DOHH2 (cell line): ENCODE measurements around the gene MAGI1.

ENCODE experiments used
- H3F3A ChIP-seq: fragments of 200-600 bp; sonication (generic), shearing (Covaris generic); 2 replicates; pipeline ENCODE4 v1.6.0; 2016; ENCODE audit warnings: antibody characterized with exemption, mild to moderate bottlenecking; ENCODE audit not compliant: control insufficient read depth, insufficient read depth
- H3K27ac ChIP-seq: fragments of 200-600 bp; sonication (generic); 2 replicates; pipeline ENCODE4 v1.5.1; 2014; ENCODE audit warnings: low read depth, mild to moderate bottlenecking, low read length, moderate library complexity
- H3K27me3 ChIP-seq: fragments of 200-600 bp; sonication (generic); 2 replicates; pipeline ENCODE4 v1.6.1; 2014; ENCODE audit warnings: mild to moderate bottlenecking, low read length, mixed read lengths; ENCODE audit not compliant: control insufficient read depth
- H3K36me3 ChIP-seq: fragments of 200-600 bp; sonication (generic); 2 replicates; pipeline ENCODE4 v1.6.1; 2014; ENCODE audit warnings: mild to moderate bottlenecking, low read length, moderate library complexity, mixed read lengths; ENCODE audit not compliant: control insufficient read depth
- H3K4me1 ChIP-seq: fragments of 200-600 bp; sonication (generic); 2 replicates; pipeline ENCODE4 v1.6.1; 2014; ENCODE audit warnings: mild to moderate bottlenecking, low read length, mixed read lengths; ENCODE audit not compliant: control insufficient read depth
- H3K4me2 ChIP-seq: fragments of 200-600 bp; sonication (generic); 2 replicates; pipeline ENCODE4 v1.6.0; 2014; ENCODE audit warnings: mild to moderate bottlenecking, low read length, moderate library complexity
- H3K4me3 ChIP-seq: fragments of 200-600 bp; sonication (generic); 2 replicates; pipeline ENCODE4 v1.5.1; 2014; ENCODE audit warnings: mild to moderate bottlenecking, low read length, mixed read lengths
- H3K79me2 ChIP-seq: fragments of 200-600 bp; sonication (generic); 2 replicates; pipeline ENCODE4 v1.6.1; 2014; ENCODE audit warnings: mild to moderate bottlenecking, low read length, mixed read lengths; ENCODE audit not compliant: control insufficient read depth
- H3K9me2 ChIP-seq: fragments of 200-600 bp; sonication (generic); replicated peaks from 2 replicates; pipeline ENCODE4 v1.6.1; 2014; ENCODE audit warnings: mild to moderate bottlenecking, low read length, mixed read lengths; ENCODE audit not compliant: control insufficient read depth
- H3K9me3 ChIP-seq: fragments of 200-600 bp; sonication (generic); 2 replicates; pipeline ENCODE4 v1.6.1; 2014; ENCODE audit warnings: antibody characterized with exemption, low read length, mixed read lengths; ENCODE audit not compliant: control insufficient read depth, insufficient read depth
- H4K20me1 ChIP-seq: fragments of 200-600 bp; sonication (generic); 2 replicates; pipeline ENCODE4 v1.6.0; 2014; ENCODE audit warnings: low read depth, mild to moderate bottlenecking, antibody characterized with exemption, low read length, moderate library complexity; ENCODE audit not compliant: control insufficient read depth, insufficient read depth
- CTCF ChIP-seq: fragments of 200-600 bp; sonication (generic); IDR thresholded peaks from one replicate; pipeline ENCODE4 v1.5.1; 2014; ENCODE audit warnings: antibody characterized with exemption, mild to moderate bottlenecking, low read depth, low read length; ENCODE audit not compliant: poor library complexity, severe bottlenecking
- EZH2phosphoT487 ChIP-seq: fragments of 200-600 bp; sonication (generic); IDR thresholded peaks from 2 replicates; pipeline ENCODE4 v1.6.1; 2017; ENCODE audit warnings: borderline replicate concordance, mild to moderate bottlenecking, antibody characterized with exemption, low read length, moderate library complexity, mixed read lengths

MAGI1 gene

GRCh38 chr3:65478551-65479500 lies 559.9 kb downstream of the MAGI1 start:
- Histone ChIP-seq H3K36me3 (no peaks in the 10 kb centered on the region), H3K79me2 (no peaks in the 10 kb centered on the region), H3K9me3 (no peaks in the 10 kb centered on the region), H3K27ac (no peak overlapping the region), H3K9me2 (no peaks in the 10 kb centered on the region), H3K4me3 (no peak overlapping the region), H3F3A (no peaks in the 10 kb centered on the region), H3K4me1 (no peaks in the 10 kb centered on the region), H4K20me1 (no peaks in the 10 kb centered on the region), H3K4me2 (no peak overlapping the region), H3K27me3 (no peaks in the 10 kb centered on the region)
- TF ChIP-seq EZH2phosphoT487 (no peak), CTCF (no peak)

DNA sequence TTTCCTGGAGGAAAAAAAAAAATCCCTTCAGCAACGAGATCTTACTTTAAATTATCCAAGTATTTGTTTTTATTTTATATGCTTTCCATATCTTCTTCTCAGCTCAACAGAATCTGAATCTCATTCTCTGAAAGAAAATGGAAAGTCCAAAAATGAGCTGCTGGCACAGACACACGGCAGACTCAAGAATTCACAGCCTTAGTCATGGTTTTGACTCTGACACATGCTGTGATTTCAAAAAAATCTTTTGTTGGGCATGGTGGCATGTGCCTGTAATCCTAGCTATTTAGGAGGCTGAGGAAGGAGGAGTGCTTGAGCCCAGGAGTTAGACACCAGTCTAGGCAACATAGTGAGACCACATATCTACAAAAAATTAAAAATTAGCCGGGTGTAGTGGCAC lies 565.0 kb downstream of the MAGI1 start:
- no peak for TF ChIP-seq EZH2phosphoT487
- no peak for TF ChIP-seq CTCF
- Histone ChIP-seq H4K20me1 (no peaks in the 10 kb centered on the region), H3F3A (no peaks in the 10 kb centered on the region), H3K4me1 (no peaks in the 10 kb centered on the region), H3K36me3 (no peaks in the 10 kb centered on the region), H3K27me3 (no peaks in the 10 kb centered on the region), H3K79me2 (no peaks in the 10 kb centered on the region), H3K27ac (no peak overlapping the region), H3K4me2 (no peak overlapping the region), H3K4me3 (no peak overlapping the region), H3K9me2 (no peaks in the 10 kb centered on the region), H3K9me3 (no peaks in the 10 kb centered on the region)

- no peaks in the 10 kb centered on the region for H3K4me1 ChIP-seq
- no peaks in the 10 kb centered on the region for H3K36me3 ChIP-seq
- no peaks in the 10 kb centered on the region for H3F3A ChIP-seq
- H4K20me1 ChIP-seq = no peaks in the 10 kb centered on the region
- no peak overlapping the region for H3K27ac ChIP-seq
- H3K4me3 ChIP-seq = no peak overlapping the region
- no peaks in the 10 kb centered on the region for H3K79me2 ChIP-seq
- H3K9me3 ChIP-seq = no peaks in the 10 kb centered on the region
- H3K4me2 ChIP-seq = no peak overlapping the region
- no peak for TF ChIP-seq CTCF
- no peaks in the 10 kb centered on the region for H3K27me3 ChIP-seq
- H3K9me2 ChIP-seq = no peaks in the 10 kb centered on the region; the same call in 1 of the 2 replicates
These were observed 566.2 kb downstream of the MAGI1 start for GRCh38 chr3:65472501-65472900.
